Measurements from ENCODE around the gene GPC4. TPM values are rescaled to one million over a fixed set of nuclear protein-coding genes. Genes with fewer than 3 reads are reported as not detected.

GPC4 gene
- total and polyA plus RNA-seq, 2 donors (not counting 3 experiments of a cell fraction or from before 2014, with no cell fraction given), result 0.20 TPM; not detected in 1

DNA sequence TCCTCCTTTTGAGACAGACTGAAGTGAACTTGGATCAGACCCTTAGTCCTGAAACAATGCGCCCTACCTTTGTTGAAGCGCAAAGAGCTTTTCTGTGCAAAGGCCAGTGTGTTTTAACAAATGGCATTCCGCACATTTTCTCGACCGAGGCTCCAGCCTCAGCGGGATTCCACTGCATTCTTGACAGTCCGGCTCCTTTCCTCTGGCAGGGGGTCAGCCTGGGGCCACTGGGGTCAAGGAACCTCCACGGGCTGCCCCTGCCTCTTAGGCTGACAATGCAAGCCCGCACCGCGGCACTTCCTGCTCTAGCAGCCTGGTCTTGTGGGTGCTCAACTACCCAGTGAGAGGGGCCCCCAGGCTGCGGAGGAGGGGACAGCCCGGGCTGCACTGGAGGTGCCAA, 150.0 kb downstream of the GPC4 start:
- no TSS peak for BruUV-seq (replicated peaks)
- no peaks in the 10 kb centered on the region for H3K36me3 ChIP-seq (ENCODE audit: control insufficient read depth in 2 of 2, extremely low read depth in 1 of 2, insufficient read depth in 2 of 2, low read length in 2 of 2)
- H3K9me1 ChIP-seq (replicated peaks; ENCODE audit: control insufficient read depth, extremely low read depth, insufficient read depth, low read length), result no peaks in the 10 kb centered on the region
- dilution Hi-C loops (cut with MboI; ENCODE audit: extremely low pct_ligation_motif_present, low sequenced_read_pairs) (no loop called here), intact Hi-C loops (cut with micrococcal nuclease) (no loop called here)
- no peaks in the 10 kb centered on the region for H3K9me3 ChIP-seq (replicated peaks; ENCODE audit: control insufficient read depth, insufficient read depth, low read length)
- no peak overlapping the region for H3K4me2 ChIP-seq (ENCODE audit: insufficient read depth, low read length)
- H3K79me2 ChIP-seq (ENCODE audit: control insufficient read depth, insufficient read depth, low read length), result no peaks in the 10 kb centered on the region
- ChIA-PET POLR2A (no interaction called here), CTCF (no interaction called here)
- H3K9ac ChIP-seq (replicated peaks; ENCODE audit: extremely low read depth, insufficient read depth, low read length), result no peak overlapping the region
- no peaks in the 10 kb centered on the region for H3K27me3 ChIP-seq (ENCODE audit: control insufficient read depth in 2 of 2, insufficient read depth in 2 of 2, low read length in 2 of 2)
- no peak for FAIRE-seq
- DNase-seq (ENCODE audit: low read depth, low spot score), result no peak
- TF ChIP-seq POLR2AphosphoS5 (IDR thresholded peaks at IDR 0.05; ENCODE audit: insufficient read depth, low read depth, low read length) (no peak), FOS (IDR thresholded peaks at IDR 0.05; ENCODE audit: borderline replicate concordance, insufficient read depth, low read length) (no peak), EZH2 (IDR thresholded peaks at IDR 0.05; ENCODE audit: borderline replicate concordance, low read depth, low read length, severe bottlenecking) (no peak), GATA2 (IDR thresholded peaks at IDR 0.05; ENCODE audit: insufficient read depth, insufficient read length, low read depth, low read length) (no peak), POLR2A (IDR thresholded peaks at IDR 0.05; ENCODE audit: low read depth, low read length) (no peak), JUN (IDR thresholded peaks at IDR 0.05; ENCODE audit: borderline replicate concordance, insufficient read depth, insufficient read length, low read depth) (no peak), MAX (IDR thresholded peaks at IDR 0.05; ENCODE audit: insufficient read depth, insufficient read length) (no peak), MYC (IDR thresholded peaks at IDR 0.05; ENCODE audit: low read depth, low read length) (no peak)
- TF ChIP-seq, protein P1, sequence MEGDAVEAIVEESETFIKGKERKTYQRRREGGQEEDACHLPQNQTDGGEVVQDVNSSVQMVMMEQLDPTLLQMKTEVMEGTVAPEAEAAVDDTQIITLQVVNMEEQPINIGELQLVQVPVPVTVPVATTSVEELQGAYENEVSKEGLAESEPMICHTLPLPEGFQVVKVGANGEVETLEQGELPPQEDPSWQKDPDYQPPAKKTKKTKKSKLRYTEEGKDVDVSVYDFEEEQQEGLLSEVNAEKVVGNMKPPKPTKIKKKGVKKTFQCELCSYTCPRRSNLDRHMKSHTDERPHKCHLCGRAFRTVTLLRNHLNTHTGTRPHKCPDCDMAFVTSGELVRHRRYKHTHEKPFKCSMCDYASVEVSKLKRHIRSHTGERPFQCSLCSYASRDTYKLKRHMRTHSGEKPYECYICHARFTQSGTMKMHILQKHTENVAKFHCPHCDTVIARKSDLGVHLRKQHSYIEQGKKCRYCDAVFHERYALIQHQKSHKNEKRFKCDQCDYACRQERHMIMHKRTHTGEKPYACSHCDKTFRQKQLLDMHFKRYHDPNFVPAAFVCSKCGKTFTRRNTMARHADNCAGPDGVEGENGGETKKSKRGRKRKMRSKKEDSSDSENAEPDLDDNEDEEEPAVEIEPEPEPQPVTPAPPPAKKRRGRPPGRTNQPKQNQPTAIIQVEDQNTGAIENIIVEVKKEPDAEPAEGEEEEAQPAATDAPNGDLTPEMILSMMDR (IDR thresholded peaks at IDR 0.05; ENCODE audit: extremely low read depth in 1 of 2, insufficient read depth in 1 of 2, low read depth in 1 of 2, low read length in 2 of 2), result no peak
- H4K20me1 ChIP-seq (replicated peaks; ENCODE audit: control insufficient read depth, extremely low read depth, insufficient read depth, low read length), result no peaks in the 10 kb centered on the region
- no peaks in the 10 kb centered on the region for H3K4me1 ChIP-seq (ENCODE audit: control insufficient read depth, extremely low read depth, insufficient read depth, low read length)
- H3K4me3 ChIP-seq (replicated peaks in 1 of 3; ENCODE audit: insufficient read depth in 1 of 3, low read depth in 1 of 3, low read length in 3 of 3), result no peak overlapping the region
- no peak overlapping the region for H2AFZ ChIP-seq (ENCODE audit: low read depth, low read length)
- H3K27ac ChIP-seq (ENCODE audit: insufficient read depth, low read depth, low read length), result no peak overlapping the region

Measured in endothelial cell of umbilical vein (primary cell).